SH-SY5Y (cell line): ENCODE measurements around the gene BAG1.

Source experiments
- GATA2 ChIP-seq: IDR thresholded peaks from 2 replicates; pipeline ENCODE4 v1.6.1; 2011; ENCODE audit warnings: mild to moderate bottlenecking, low read depth, low read length
- GATA3 ChIP-seq: IDR thresholded peaks from 2 replicates; pipeline ENCODE4 v1.6.1; 2011; ENCODE audit warnings: low read depth, mild to moderate bottlenecking, low read length, moderate library complexity

DNA sequence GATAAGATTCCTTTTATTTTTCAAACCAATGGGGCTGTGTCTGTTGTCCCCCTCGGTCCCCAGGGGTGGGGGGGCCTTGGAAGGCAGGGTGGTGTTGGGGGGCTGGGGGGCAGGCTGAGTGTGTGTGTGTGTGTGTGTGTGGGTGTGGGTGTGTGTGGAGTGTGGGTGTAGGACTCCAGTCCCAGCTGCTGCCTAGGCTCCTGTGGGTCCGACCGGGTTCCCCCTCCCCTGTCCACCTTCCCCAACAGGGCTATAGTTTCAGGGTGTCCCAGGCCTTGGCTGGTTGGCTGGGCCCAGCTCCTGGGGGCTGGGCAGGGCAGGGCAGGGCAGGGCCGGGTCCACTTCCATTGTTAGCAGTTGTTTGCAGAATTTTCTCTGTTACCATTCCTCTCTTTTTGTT, 23.7 kb upstream of the BAG1 start:
- TF ChIP-seq GATA2 (no peak), GATA3 (no peak)
